Ovary (tissue), 9 donors: Measurements from ENCODE around the gene COL18A1. TPM values are rescaled to one million over a fixed set of nuclear protein-coding genes. Genes with fewer than 3 reads are reported as not detected.

Experiments used
- DNase-seq, 5 donors: peaks; one replicate each; pipeline ENCODE4 v3.0.0-alpha.2; 2019 to 2020
- H3K27ac ChIP-seq, 2 donors: fragments of 200-600 bp; one replicate each; pipeline versions ENCODE4 v1.5.1 to v1.8.0; 2019 to 2022
- H3K27me3 ChIP-seq: fragments of 200-600 bp; one replicate; pipeline ENCODE4 v1.8.0; 2022
- H3K36me3 ChIP-seq: fragments of 200-600 bp; sonication (generic); one replicate; pipeline ENCODE4 v1.5.1; 2019
- H3K4me1 ChIP-seq: one replicate; pipeline ENCODE4 v1.8.1; 2013; ENCODE audit warnings: mild to moderate bottlenecking, moderate library complexity; ENCODE audit not compliant: insufficient read depth
- H3K4me3 ChIP-seq: fragments of 200-600 bp; sonication (generic); one replicate; pipeline ENCODE4 v1.5.1; 2017
- H3K9me3 ChIP-seq, 2 donors: fragments of 200-600 bp in 1 of 2; sonication (generic) in 1 of 2; one replicate each; pipeline versions ENCODE4 v1.5.1 to v1.8.1; 2013 to 2019; ENCODE audit warnings: mild to moderate bottlenecking in 1 of 2, moderate library complexity in 1 of 2
- CTCF ChIP-seq, 3 donors: fragments of 450-650 bp in 2 of 3; fragments of 200-600 bp in 1 of 3; IDR thresholded peaks; one replicate each; pipeline versions ENCODE4 v1.5.1 to v1.8.0; 2016 to 2022; ENCODE audit warnings: antibody characterized with exemption in 3 of 3, mild to moderate bottlenecking in 1 of 3
- EP300 ChIP-seq: sonication (generic); formaldehyde crosslinking; IDR thresholded peaks from one replicate; pipeline ENCODE4 v1.6.1; 2017; ENCODE audit warnings: antibody characterized with exemption
- POLR2A ChIP-seq: fragments of 450-650 bp; IDR thresholded peaks from one replicate; pipeline ENCODE4 v1.6.1; 2017; ENCODE audit warnings: antibody characterized with exemption, mild to moderate bottlenecking, moderate library complexity
- WGBS, 3 donors: extraction: QIAGEN DNeasy Blood & Tissue Kit in 1 of 3; methylation state at CpG; one replicate each; pipeline versions ENCODE4 v1.1.5 to v1.1.7; 2013 to 2017; 5-methylcytosine and 5-hydroxymethylcytosine counted together
- intact Hi-C, 4 donors: fragments of 100-400 bp; cut with DNase I; formaldehyde crosslinking; loops; one replicate each; pipeline versions ENCODE4 v1.11.0 to v1.15.1; 2022 to 2023
- polyA plus RNA-seq, 2 donors: library from polyadenylated mRNA; stranded (reverse); fragments of 200-250 nt in 1 of 2; fragments of 350-450 nt in 1 of 2; fragmentation: Illumina TruSeq in 1 of 2; extraction: RNeasy Lipid Tissue Mini Kit (QIAGEN cat#74804) in 1 of 2; gene quantifications; one replicate each; pipeline ENCODE4 v1.2.3, GENCODE V29; 2013 to 2014
- total RNA-seq, 7 donors: library from RNA; depleted of rRNA in 2 of 7; stranded (reverse); fragments of >200 nt in 2 of 7; fragmentation: NEBNext Ultra II Directional in 3 of 7; extraction: Animal tissue kit (Norgen Biotek cat#: 25700) in 3 of 7; gene quantifications; one replicate each; pipeline versions ENCODE4 v1.1.0 to v1.2.4, GENCODE V29; 2016 to 2023
- donor health status: DM: no; HTN: no; CAD: no; lungs with moderate emphysema.
- donor health status: DM: no; HTN: no; CAD: no.
- donor health status: Bipolar disorder and iron deficiency.
- donor health status: DM: yes; HTN: yes; CAD: no.
- donor health status: DM: no; HTN: no; CAD: no.
- donor health status: DM: yes; HTN: yes; CAD: no.

The COL18A1 gene
- total and polyA plus RNA-seq, 9 donors: 11.1 to 353 (median 268) TPM

DNA sequence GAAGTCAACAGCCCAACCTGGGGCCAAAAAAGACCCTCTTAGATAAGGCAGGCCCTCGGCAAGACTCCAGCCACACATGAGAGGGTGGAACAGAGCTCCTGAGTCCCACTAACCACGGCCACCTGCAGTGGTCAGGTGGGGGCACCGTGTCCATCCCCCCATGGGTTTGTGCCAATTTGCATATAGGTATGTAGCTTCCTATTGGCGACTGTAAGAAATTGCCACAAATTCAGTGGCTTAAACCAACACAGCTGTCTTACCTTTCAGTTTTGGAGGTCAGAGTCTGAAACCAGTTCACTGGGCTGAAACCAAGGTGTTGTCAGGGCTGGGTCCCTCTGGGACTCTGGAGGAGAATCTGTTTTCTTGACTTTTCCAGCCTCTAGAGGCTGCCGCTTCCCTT, 59.3 kb downstream of the COL18A1 start:
- Histone ChIP-seq H3K36me3 (no peaks in the 10 kb centered on the region), H3K27me3 (no peaks in the 10 kb centered on the region), H3K4me1 (peaks cover 5% of the 10 kb centered on the region), H3K27ac (no peak overlapping the region), H3K4me3 (no peak overlapping the region), H3K9me3 (no peaks in the 10 kb centered on the region)
- intact Hi-C loops: no loop called here
- DNase-seq: peak in 1 of 5 donors; percentile 14
- WGBS, 3 donors: 88 to 96% (median 90%) methylated on average over 5 of the region's 5 CpGs
- TF ChIP-seq EP300: no peak
- no peak for TF ChIP-seq CTCF (IDR thresholded peaks at IDR 0.05)
- no peak for TF ChIP-seq POLR2A

DNA sequence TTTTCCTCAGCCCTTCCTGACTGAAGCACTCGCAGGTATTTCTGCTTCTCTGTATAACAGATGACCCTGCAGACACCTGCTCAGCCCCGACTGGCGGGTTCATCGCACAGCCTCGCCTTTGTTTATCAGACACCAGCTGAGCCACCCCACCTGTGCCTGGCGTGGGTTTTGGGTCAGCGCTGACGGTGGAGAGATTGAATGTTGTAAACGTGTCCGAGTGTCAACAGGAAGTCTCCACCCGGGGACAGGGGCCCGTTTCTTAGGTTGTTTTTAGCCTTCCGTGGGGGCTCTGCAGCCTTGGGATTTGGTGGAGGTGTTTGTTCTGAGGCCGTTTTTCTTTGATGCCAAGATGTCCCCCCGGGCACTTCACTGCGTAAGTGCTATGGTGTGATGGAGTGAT, 60.1 kb downstream of the COL18A1 start:
- H3K36me3 ChIP-seq: no peaks in the 10 kb centered on the region
- H3K4me1 ChIP-seq: peaks cover 6% of the 10 kb centered on the region
- no peaks in the 10 kb centered on the region for H3K27me3 ChIP-seq
- no peak overlapping the region for H3K27ac ChIP-seq
- H3K4me3 ChIP-seq: no peak overlapping the region
- WGBS, 3 donors: 77 to 84% (median 80%) methylated on average over 16 of the region's 16 CpGs
- TF ChIP-seq EP300 (no peak), POLR2A (no peak), CTCF (IDR thresholded peaks at IDR 0.05) (no peak)
- peak in 1 of 5 donors; percentile 34 for DNase-seq
- intact Hi-C loops: no loop called here
- H3K9me3 ChIP-seq: no peaks in the 10 kb centered on the region

DNA sequence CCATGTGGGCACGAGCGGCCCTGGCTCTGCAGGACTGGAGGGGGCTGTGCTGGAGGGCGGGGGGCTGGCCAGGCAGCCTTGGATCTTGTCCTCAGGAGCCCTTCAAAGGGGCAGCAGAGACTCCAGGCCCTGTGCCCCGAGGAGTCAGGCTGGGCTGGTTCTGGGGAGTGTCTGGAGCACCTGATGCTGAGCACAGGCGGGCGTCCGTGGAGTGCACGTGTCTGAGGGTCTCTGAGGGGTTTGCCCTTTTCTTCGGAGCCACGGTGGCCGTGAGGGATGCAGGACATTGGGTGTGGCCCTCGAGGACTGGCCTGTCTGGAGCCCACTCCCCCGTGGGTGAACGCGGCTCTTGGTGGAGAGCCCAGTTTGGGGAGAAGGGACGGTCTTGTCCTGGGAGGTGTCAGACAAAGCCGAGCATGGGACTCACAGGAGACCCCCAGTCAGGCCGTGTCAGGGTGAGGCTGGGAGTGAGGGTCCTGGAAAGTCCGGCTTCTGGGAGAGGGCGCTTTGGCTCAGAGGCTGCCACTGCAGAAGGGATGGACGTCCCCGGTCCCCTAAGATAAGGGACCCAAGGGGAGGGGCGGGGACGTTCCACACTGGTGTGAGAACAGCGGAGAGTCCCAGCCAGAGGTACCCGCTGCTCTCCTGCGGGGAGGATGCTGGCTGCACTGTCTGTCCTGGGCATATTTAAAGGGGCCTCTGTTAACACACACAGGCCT, 60.8 kb downstream of the COL18A1 start:
- no peaks in the 10 kb centered on the region for H3K36me3 ChIP-seq
- no peaks in the 10 kb centered on the region for H3K9me3 ChIP-seq
- intact Hi-C loops: no loop called here
- WGBS, 3 donors: 85 to 89% (median 87%) methylated on average over 24 to 27 of the region's 27 CpGs
- peak in 1 of 5 donors; percentile 37 for DNase-seq
- TF ChIP-seq CTCF (IDR thresholded peaks at IDR 0.05): no peak
- no peak for TF ChIP-seq EP300
- no peak for TF ChIP-seq POLR2A
- no peaks in the 10 kb centered on the region for H3K27me3 ChIP-seq
- H3K27ac ChIP-seq: no peak overlapping the region
- no peak overlapping the region for H3K4me3 ChIP-seq
- peaks cover 8% of the 10 kb centered on the region for H3K4me1 ChIP-seq

- TF ChIP-seq EP300 (no peak), CTCF (IDR thresholded peaks at IDR 0.05) (no peak), POLR2A (no peak)
- no peaks in the 10 kb centered on the region for H3K36me3 ChIP-seq
- H3K9me3 ChIP-seq: no peaks in the 10 kb centered on the region
- DNase-seq: peak in 1 of 5 donors; percentile 37
- intact Hi-C loops: no loop called here
- H3K4me3 ChIP-seq: no peak overlapping the region
- no peaks in the 10 kb centered on the region for H3K27me3 ChIP-seq
- WGBS, 3 donors: 85 to 88% (median 85%) methylated on average over 30 of the region's 30 CpGs
- H3K4me1 ChIP-seq: peaks cover 11% of the 10 kb centered on the region
- H3K27ac ChIP-seq: no peak overlapping the region
Observed at GRCh38 chr21:45466330-45467220, 61.6 kb downstream of the COL18A1 start.
